Iris pigment epithelial cell (primary cell): Measurements from ENCODE around the gene EMP2.
"Not testable (repeated sequence)": the region's sequence is repeated elsewhere in the genome, so short reads cannot be mapped to it uniquely, and the experiment has no call there.

Experiments
- DNase-seq: peaks from one replicate; pipeline ENCODE4 v3.0.0-alpha.2; 2011; ENCODE audit warnings: low read depth

The EMP2 gene, protein sequence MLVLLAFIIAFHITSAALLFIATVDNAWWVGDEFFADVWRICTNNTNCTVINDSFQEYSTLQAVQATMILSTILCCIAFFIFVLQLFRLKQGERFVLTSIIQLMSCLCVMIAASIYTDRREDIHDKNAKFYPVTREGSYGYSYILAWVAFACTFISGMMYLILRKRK

GRCh38 chr16:10579965-10580882, at the start of gene EMP2:
TSS of gene EMP2 (minus strand) at chr16:10580598. CDS start at chr16:10547617, 32,981 bp downstream.
- peak; percentile 50 for DNase-seq

DNA sequence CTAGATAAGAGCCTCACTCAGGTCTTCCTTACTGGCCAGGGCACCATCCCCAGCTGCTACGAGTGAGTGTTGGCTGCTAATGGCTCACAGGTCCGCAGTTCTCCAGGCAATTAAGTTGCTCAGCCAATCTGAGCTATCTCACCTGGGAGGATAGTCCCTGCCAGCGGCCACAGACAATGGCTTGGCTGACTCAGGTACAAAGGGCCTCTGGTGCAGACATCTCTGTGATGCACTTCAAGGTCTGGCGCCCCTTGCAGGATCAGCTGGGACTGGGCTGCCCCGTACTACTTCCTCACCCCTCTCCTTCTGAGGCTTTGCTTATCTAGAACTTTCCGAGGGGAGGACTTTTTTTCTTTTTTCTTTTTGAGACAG, 49.2 kb upstream of the EMP2 start:
- DNase-seq: no peak

- DNase-seq: peak; percentile 38
These were observed 45.4 kb upstream of the EMP2 start for GRCh38 chr16:10625595-10626357.

DNA sequence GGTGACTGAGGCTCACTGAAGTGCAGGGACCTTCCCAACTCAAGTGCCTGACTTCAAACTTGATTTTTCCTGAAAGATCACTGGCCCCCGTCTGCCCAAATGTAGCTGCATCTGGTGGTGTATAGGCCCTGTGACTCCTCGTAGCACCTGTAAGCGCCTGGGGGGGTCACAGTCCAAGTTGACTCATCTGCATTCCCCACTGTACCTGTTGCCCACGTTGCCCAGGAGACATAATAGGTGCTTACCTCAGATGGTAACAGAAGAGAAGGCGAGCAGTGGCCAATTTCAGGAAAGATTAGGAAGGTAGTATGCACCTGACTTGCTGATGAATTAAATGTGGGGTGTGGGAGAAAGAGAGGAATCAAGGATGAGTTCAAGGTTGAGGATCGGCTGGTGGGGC, 44.1 kb upstream of the EMP2 start:
- no peak for DNase-seq

DNA sequence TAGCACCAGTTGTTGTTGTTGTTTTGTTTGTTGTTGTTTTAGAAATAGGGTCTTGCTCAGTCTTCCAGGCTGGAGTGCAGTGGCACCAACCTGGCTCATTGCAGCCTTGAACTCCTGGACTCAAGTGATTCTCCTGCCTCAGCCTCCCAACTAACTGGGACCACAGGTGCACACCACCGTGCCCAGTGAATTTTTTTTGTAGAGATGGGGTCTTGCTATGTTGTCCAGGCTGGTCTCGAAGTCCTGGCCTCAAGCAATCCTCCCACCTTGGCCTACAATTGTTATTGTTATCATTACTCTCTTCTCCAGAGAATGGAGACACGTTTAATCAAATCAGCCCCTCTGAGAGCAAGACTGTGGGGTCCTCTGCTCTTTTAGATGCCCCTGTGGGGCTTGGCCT, 42.7 kb upstream of the EMP2 start:
- DNase-seq: no peak

GRCh38 chr16:10622036-10622921, 41.9 kb upstream of the EMP2 start:
- no peak for DNase-seq

- not testable (repeated sequence) for DNase-seq
These were observed 41.0 kb upstream of the EMP2 start for GRCh38 chr16:10621216-10621949.

DNA sequence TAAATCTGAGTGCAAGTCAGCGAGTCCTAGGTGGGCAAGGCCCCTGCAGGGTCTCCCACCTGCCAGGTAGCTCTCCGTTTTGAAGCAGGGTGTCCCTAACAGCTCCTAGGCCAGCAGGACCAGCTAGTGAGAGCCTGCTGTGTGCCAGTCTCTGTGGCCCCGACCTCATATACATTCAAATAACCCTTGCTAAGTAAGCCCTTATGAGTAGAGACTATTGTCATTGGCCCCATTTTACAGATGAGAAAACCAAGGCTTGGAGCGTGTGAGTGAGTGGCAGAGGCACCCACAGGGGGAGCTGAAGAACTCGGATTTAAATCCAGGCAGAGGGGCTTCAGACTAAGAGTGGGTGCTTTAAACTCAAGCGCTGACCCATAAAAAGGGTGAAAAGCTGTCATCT, 39.7 kb upstream of the EMP2 start:
- DNase-seq: no peak

- no peak for DNase-seq
These were observed 39.0 kb upstream of the EMP2 start for GRCh38 chr16:10619271-10619849.

GRCh38 chr16:10618710-10619209, 38.4 kb upstream of the EMP2 start:
- no peak for DNase-seq

DNA sequence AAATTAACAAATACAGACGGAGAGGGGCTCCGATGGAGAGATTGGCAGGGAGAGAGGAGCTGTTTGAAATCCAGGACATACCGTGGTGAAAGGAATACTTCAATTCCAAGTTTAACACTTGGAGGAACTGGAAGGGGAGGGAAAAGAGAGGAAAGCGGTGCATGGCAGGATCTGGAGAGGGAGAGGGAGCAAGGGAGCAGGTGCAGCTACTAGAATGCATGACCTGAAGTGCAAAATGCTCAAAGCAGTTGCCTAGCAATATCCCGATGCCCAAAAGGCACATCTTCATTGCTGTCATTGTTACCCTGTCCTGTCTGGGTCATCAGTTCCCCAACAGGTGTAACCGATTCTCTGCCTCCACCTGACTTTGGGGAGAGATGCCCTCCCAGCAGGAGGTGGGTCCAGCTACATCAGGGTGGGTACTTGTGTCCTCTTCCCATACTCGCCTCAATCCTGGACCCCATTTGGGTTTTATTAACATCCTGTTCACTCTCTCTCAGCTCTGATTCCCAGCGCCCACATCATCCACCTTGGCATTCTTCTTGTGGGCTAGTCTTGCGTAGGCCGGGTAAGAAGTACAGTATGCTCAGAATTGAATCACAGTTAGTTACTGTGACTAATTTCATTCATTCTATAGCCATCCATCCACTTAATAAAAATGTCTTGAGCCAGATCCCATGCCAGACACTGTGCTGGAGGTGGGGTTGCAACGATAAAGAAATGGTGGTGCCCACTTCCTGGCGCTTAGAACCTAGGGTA, 37.4 kb upstream of the EMP2 start:
- no peak for DNase-seq

- DNase-seq: peak; percentile 21
These were observed 36.6 kb upstream of the EMP2 start for GRCh38 chr16:10616756-10617640.

DNA sequence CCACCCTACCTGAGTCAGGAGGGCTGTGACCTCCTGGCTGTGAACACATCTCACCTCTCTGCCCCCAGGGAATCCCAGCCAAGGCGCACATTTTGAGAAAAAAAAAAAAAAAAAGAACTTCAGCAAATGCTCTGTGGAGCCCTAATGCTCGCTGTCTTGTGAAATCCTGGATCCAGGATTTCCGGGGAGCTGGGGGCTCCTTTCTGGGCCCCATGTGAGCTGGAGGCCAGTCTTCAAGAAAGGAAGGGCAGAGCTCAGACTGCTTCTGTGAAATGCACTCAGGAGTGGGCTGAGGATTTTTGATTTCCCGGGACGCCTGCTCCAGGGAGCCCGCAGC, 36.0 kb upstream of the EMP2 start:
- no peak for DNase-seq

DNA sequence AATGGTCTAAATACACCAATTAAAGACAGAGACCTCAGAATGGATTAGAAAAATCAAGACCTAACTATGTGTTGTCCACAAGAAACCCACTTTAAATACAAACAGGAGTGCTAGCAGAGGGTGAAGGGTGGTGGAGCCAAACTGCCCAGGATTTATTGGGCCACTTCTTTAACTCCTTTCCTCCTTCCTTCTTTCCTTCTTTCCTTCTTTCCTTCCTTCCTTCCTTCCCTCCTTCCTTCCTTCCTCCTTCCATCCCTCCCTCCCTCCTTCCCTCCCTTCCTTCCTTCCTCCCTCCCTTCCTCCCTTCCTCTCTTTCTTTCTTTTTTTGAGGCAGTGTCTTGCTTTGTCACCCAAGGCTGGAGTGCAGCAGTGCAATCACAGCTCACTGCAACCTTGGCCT, 34.3 kb upstream of the EMP2 start:
- DNase-seq: no peak

DNA sequence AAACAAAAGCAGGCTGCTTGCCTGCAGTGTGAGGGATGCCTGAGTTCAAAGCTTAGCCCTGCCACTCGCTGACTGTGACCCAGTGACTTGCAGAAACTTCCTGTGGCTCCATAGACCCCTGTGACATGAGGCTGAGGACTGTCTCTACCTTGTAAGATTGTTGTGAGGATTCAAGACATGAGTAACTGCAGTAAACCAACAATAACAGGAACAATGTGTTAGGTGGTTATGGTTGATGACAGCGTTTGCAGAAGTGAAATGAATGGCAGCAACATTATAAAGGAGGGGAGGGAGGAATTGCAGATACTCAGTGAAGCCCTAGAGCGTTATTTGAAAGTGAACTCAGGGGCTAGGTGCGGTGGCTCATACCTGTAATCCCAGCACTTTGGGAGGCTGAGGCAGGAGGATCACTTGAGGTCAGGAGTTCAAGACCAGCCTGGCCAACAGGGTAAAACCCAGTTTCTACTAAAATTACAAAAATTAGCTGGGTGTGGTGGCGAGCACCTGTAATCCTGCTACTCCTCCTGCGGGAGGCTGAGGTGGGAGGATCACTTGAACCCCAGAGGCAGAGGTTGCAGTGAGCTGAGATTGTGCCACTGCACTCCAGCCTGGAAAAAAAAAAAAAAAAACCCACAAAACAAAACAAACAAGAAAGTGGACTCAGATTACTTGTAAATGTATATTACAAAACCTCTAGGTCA, 33.5 kb upstream of the EMP2 start:
- no peak for DNase-seq

- no peak for DNase-seq
These were observed 32.3 kb upstream of the EMP2 start for GRCh38 chr16:10612649-10613179.

- no peak for DNase-seq
These were observed 31.5 kb upstream of the EMP2 start for GRCh38 chr16:10611825-10612342.
